ENCODE results near the gene GRXCR1. TPM values are rescaled to one million over a fixed set of nuclear protein-coding genes. Genes with fewer than 3 reads are reported as not detected.

The GRXCR1 gene
- total RNA-seq, 1 experiment from 2014 or later, result not detected

GRCh38 chr4:42906341-42906740 is 13.8 kb downstream of the GRXCR1 start (continued):
- TF ChIP-seq ARID4B (CRISPR knock-in tag; IDR thresholded peaks at IDR 0.05; ENCODE audit: borderline replicate concordance) (no peak), ATF1 (CRISPR knock-in tag; IDR thresholded peaks at IDR 0.05) (no peak)

GRCh38 chr4:42906891-42907759 is 14.6 kb downstream of the GRXCR1 start:
- Mint-ChIP-seq H3K27me3 (ENCODE audit: low read depth) (no peaks in the 10 kb centered on the region), H3K27ac (no peak overlapping the region), H3K4me3 (no peak overlapping the region), H3K4me1 (no peaks in the 10 kb centered on the region), H3K9me3 (no peaks in the 10 kb centered on the region), H3K36me3 (no peaks in the 10 kb centered on the region)
- ATAC-seq (no peak), DNase-seq (ENCODE audit: low spot score) (no peak)
- CTCF ChIA-PET, result no interaction called here
- POLR2A ChIA-PET, result no interaction called here
- TF ChIP-seq NR2C2 (CRISPR knock-in tag; IDR thresholded peaks at IDR 0.05) (no peak), ZBTB21 (CRISPR knock-in tag; IDR thresholded peaks at IDR 0.05; ENCODE audit: borderline replicate concordance) (no peak), USF1 (CRISPR knock-in tag; IDR thresholded peaks at IDR 0.05) (no peak), MLX (CRISPR knock-in tag; IDR thresholded peaks at IDR 0.05) (no peak), ZNF317 (CRISPR knock-in tag; IDR thresholded peaks at IDR 0.05; ENCODE audit: borderline replicate concordance, low read depth) (no peak), AFF4 (CRISPR knock-in tag; IDR thresholded peaks at IDR 0.05; ENCODE audit: borderline replicate concordance) (no peak), NR3C1 (CRISPR knock-in tag; conservative IDR thresholded peaks at IDR 0.05; ENCODE audit: low read depth) (no peak), FOXP1 (CRISPR knock-in tag; IDR thresholded peaks at IDR 0.05; ENCODE audit: borderline replicate concordance) (no peak), ZNF396 (CRISPR knock-in tag; IDR thresholded peaks at IDR 0.05; ENCODE audit: borderline replicate concordance) (no peak), CBFB (CRISPR knock-in tag; IDR thresholded peaks at IDR 0.05; ENCODE audit: low read depth) (no peak)

GRCh38 chr4:42910459-42910858 is 17.9 kb downstream of the GRXCR1 start:
- CTCF ChIA-PET, result no interaction called here
- TF ChIP-seq OVOL2 (CRISPR knock-in tag; IDR thresholded peaks at IDR 0.05; ENCODE audit: borderline replicate concordance), result no peak
- no peak for TF ChIP-seq ZNF138 (CRISPR knock-in tag; conservative IDR thresholded peaks at IDR 0.05)
- no peak for TF ChIP-seq NFE2L1 (CRISPR knock-in tag; IDR thresholded peaks at IDR 0.05)
- no peak for TF ChIP-seq CBFB (CRISPR knock-in tag; IDR thresholded peaks at IDR 0.05; ENCODE audit: low read depth)
- TF ChIP-seq NFYB (CRISPR knock-in tag; conservative IDR thresholded peaks at IDR 0.05; ENCODE audit: low read depth), result no peak
- TF ChIP-seq RELA (CRISPR knock-in tag; IDR thresholded peaks at IDR 0.05; ENCODE audit: borderline replicate concordance), result no peak
- no peak for TF ChIP-seq E2F4 (CRISPR knock-in tag; IDR thresholded peaks at IDR 0.05; ENCODE audit: borderline replicate concordance, low read depth)
- TF ChIP-seq FOXK1 (CRISPR knock-in tag; IDR thresholded peaks at IDR 0.05), result no peak
- TF ChIP-seq HMGA2 (CRISPR knock-in tag; IDR thresholded peaks at IDR 0.05), result no peak

More at GRCh38 chr4:42910459-42910858, 17.9 kb downstream of the GRXCR1 start:
- POLR2A ChIA-PET, result no interaction called here
- Mint-ChIP-seq H3K4me3 (no peak overlapping the region), H3K4me1 (no peaks in the 10 kb centered on the region), H3K9me3 (peaks cover 7% of the 10 kb centered on the region), H3K27ac (no peak overlapping the region), H3K27me3 (ENCODE audit: low read depth) (no peaks in the 10 kb centered on the region), H3K36me3 (no peaks in the 10 kb centered on the region)
- ATAC-seq (no peak), DNase-seq (ENCODE audit: low spot score) (no peak)
